Peyer's patch (tissue), 4 donors: ENCODE measurements around the gene CLDN9. TPM values are rescaled to one million over a fixed set of nuclear protein-coding genes. Genes with fewer than 3 reads are reported as not detected.

ENCODE experiments used
- DNase-seq, 3 donors: peaks; one replicate each; pipeline ENCODE4 v3.0.0-alpha.2; 2017 to 2019
- H3K27ac ChIP-seq, 4 donors: fragments of 200-600 bp; sonication (generic); one replicate each; pipeline ENCODE4 v1.5.1; 2016 to 2019
- H3K27me3 ChIP-seq, 2 donors: fragments of 200-600 bp; sonication (generic); one replicate each; pipeline ENCODE4 v1.5.1; 2019
- H3K36me3 ChIP-seq, 3 donors: fragments of 200-600 bp; sonication (generic); one replicate each; pipeline ENCODE4 v1.5.1; 2016 to 2019
- H3K4me1 ChIP-seq, 4 donors: fragments of 200-600 bp; sonication (generic); one replicate each; pipeline ENCODE4 v1.5.1; 2016 to 2019
- H3K4me3 ChIP-seq, 4 donors: fragments of 200-600 bp; sonication (generic); 1 replicate in 3 of 4; 2 replicates in 1 of 4; pipeline ENCODE4 v1.5.1; 2016 to 2019; ENCODE audit warnings: mild to moderate bottlenecking in 1 of 4
- H3K9me3 ChIP-seq, 4 donors: fragments of 200-600 bp; sonication (generic); one replicate each; pipeline ENCODE4 v1.5.1; 2016 to 2019; ENCODE audit warnings: mild to moderate bottlenecking in 1 of 4
- CTCF ChIP-seq, 6 experiments: fragments of 450-650 bp in 4 of 6; fragments of 200-600 bp in 2 of 6; sonication (generic) in 1 of 6; IDR thresholded peaks; one replicate each; pipeline ENCODE4 v1.5.1; 2017 to 2019; ENCODE audit warnings: antibody characterized with exemption in 6 of 6, mild to moderate bottlenecking in 3 of 6, moderate library complexity in 1 of 6
- POLR2A ChIP-seq, 2 donors: fragments of 450-650 bp; IDR thresholded peaks; one replicate each; pipeline ENCODE4 v1.5.1; 2017; ENCODE audit warnings: antibody characterized with exemption in 2 of 2, mild to moderate bottlenecking in 2 of 2, moderate library complexity in 2 of 2
- total RNA-seq, 4 donors: library from RNA; depleted of rRNA; stranded (reverse); fragments of >200 nt; gene quantifications; one replicate each; pipeline ENCODE4 v1.1.0, GENCODE V29; 2016

CLDN9 gene
- total RNA-seq, 4 donors from 2014 or later = 0.76 to 2.5 (median 1.2) TPM

GRCh38 chr16:3007059-3007956 is 5.4 kb upstream of the CLDN9 start:
- Histone ChIP-seq H3K27me3 (no peaks in the 10 kb centered on the region), H3K4me3 (peak overlapping the region in 2 of 4 donors; percentile 28 to 53), H3K36me3 (no peaks in the 10 kb centered on the region), H3K9me3 (no peaks in the 10 kb centered on the region), H3K4me1 (peaks cover 8 to 31% (median 14%) of the 10 kb centered on the region in 4 donors), H3K27ac (peak overlapping the region in 3 of 4 donors; percentile 67 to 95 (median 84))
- peak in 2 of 3 donors; percentile 87 for DNase-seq
- no peak for TF ChIP-seq CTCF (IDR thresholded peaks at IDR 0.05)
- peak; percentile 35 to 71 for TF ChIP-seq POLR2A (IDR thresholded peaks at IDR 0.05)

GRCh38 chr16:3007957-3008689 is 4.6 kb upstream of the CLDN9 start:
- no peaks in the 10 kb centered on the region for H3K36me3 ChIP-seq
- peak overlapping the region in 3 of 4 donors; percentile 67 to 95 (median 84) for H3K27ac ChIP-seq
- peaks cover 8 to 31% (median 14%) of the 10 kb centered on the region in 4 donors for H3K4me1 ChIP-seq
- H3K27me3 ChIP-seq = no peaks in the 10 kb centered on the region
- TF ChIP-seq CTCF (IDR thresholded peaks at IDR 0.05) (no peak), POLR2A (IDR thresholded peaks at IDR 0.05) (no peak)
- peak overlapping the region in 3 of 4 donors; percentile 2 to 28 (median 16) for H3K4me3 ChIP-seq
- no peaks in the 10 kb centered on the region for H3K9me3 ChIP-seq
- DNase-seq = peak in 2 of 3 donors; percentile 31 to 60

GRCh38 chr16:3008690-3009037 is 4.1 kb upstream of the CLDN9 start:
- Histone ChIP-seq H3K27me3 (no peaks in the 10 kb centered on the region), H3K4me1 (peaks cover 8 to 31% (median 14%) of the 10 kb centered on the region in 4 donors), H3K9me3 (no peaks in the 10 kb centered on the region), H3K36me3 (no peaks in the 10 kb centered on the region), H3K27ac (peak overlapping the region in 1 of 4 donors; percentile 95), H3K4me3 (no peak overlapping the region)
- DNase-seq = no peak
- TF ChIP-seq CTCF (IDR thresholded peaks at IDR 0.05) = no peak
- no peak for TF ChIP-seq POLR2A (IDR thresholded peaks at IDR 0.05)

GRCh38 chr16:3009568-3010390 is 2.9 kb upstream of the CLDN9 start:
- no peak overlapping the region for H3K27ac ChIP-seq
- TF ChIP-seq CTCF (IDR thresholded peaks at IDR 0.05) (no peak), POLR2A (IDR thresholded peaks at IDR 0.05) (no peak)
- H3K9me3 ChIP-seq = no peaks in the 10 kb centered on the region
- H3K36me3 ChIP-seq = no peaks in the 10 kb centered on the region
- no peaks in the 10 kb centered on the region for H3K27me3 ChIP-seq
- no peak overlapping the region for H3K4me3 ChIP-seq
- H3K4me1 ChIP-seq = peaks cover 8 to 31% (median 13%) of the 10 kb centered on the region in 4 donors
- no peak for DNase-seq

- H3K27ac ChIP-seq = no peak overlapping the region
- DNase-seq = no peak
- TF ChIP-seq POLR2A (IDR thresholded peaks at IDR 0.05) (no peak), CTCF (IDR thresholded peaks at IDR 0.05) (no peak)
- peaks cover 8 to 31% (median 12%) of the 10 kb centered on the region in 4 donors for H3K4me1 ChIP-seq
- H3K9me3 ChIP-seq = no peaks in the 10 kb centered on the region
- no peaks in the 10 kb centered on the region for H3K36me3 ChIP-seq
- H3K4me3 ChIP-seq = no peak overlapping the region
- H3K27me3 ChIP-seq = no peaks in the 10 kb centered on the region
These were observed 2.2 kb upstream of the CLDN9 start for GRCh38 chr16:3010510-3010909.
